H9 (cell line): Measurements from ENCODE around the gene TRA2B. TPM values are rescaled to one million over a fixed set of nuclear protein-coding genes. Genes with fewer than 3 reads are reported as not detected.

Experiments used
- DNase-seq: peaks from one replicate; pipeline ENCODE4 v3.0.0-alpha.2; 2017
- H2AFZ ChIP-seq: one replicate; pipeline ENCODE4 v1.6.1; 2013; ENCODE audit warnings: mild to moderate bottlenecking, low read length, control low read depth, moderate library complexity
- H2AK5ac ChIP-seq: 2 replicates; pipeline ENCODE4 v1.6.1; 2013; ENCODE audit warnings: low read length, control low read depth, mixed read lengths; ENCODE audit not compliant: insufficient read length
- H2BK120ac ChIP-seq: one replicate; pipeline ENCODE4 v1.6.1; 2013; ENCODE audit warnings: low read depth, mild to moderate bottlenecking, low read length, control low read depth, inconsistent platforms; ENCODE audit not compliant: poor library complexity, severe bottlenecking
- H2BK12ac ChIP-seq: 2 replicates; pipeline ENCODE4 v1.6.1; 2013; ENCODE audit warnings: low read length, control low read depth, mixed read lengths, low read depth; ENCODE audit not compliant: insufficient read length
- H2BK15ac ChIP-seq: 2 replicates; pipeline ENCODE4 v1.6.1; 2013; ENCODE audit warnings: low read depth, low read length, control low read depth
- H2BK20ac ChIP-seq: one replicate; pipeline ENCODE4 v1.6.1; 2013; ENCODE audit warnings: low read depth, mild to moderate bottlenecking, low read length, control low read depth, inconsistent platforms; ENCODE audit not compliant: poor library complexity, severe bottlenecking
- H2BK5ac ChIP-seq: 2 replicates; pipeline ENCODE4 v1.6.1; 2013; ENCODE audit warnings: low read length, control low read depth, mixed read lengths; ENCODE audit not compliant: insufficient read length
- H3K14ac ChIP-seq: 2 replicates; pipeline ENCODE4 v1.6.1; 2013; ENCODE audit warnings: low read length, control low read depth; ENCODE audit not compliant: insufficient read depth
- H3K18ac ChIP-seq: 2 replicates; pipeline ENCODE4 v1.6.1; 2013; ENCODE audit warnings: low read depth, mild to moderate bottlenecking, mixed read lengths, low read length, control low read depth; ENCODE audit not compliant: insufficient read length
- H3K23ac ChIP-seq: 2 replicates; pipeline ENCODE4 v1.6.1; 2013; ENCODE audit warnings: low read length, control low read depth, mixed read lengths, low read depth; ENCODE audit not compliant: insufficient read length
- H3K23me2 ChIP-seq: 2 replicates; pipeline ENCODE4 v1.6.1; 2013; ENCODE audit warnings: low read depth, mild to moderate bottlenecking, mixed read lengths, low read length, control low read depth; ENCODE audit not compliant: insufficient read length, poor library complexity, severe bottlenecking
- H3K27ac ChIP-seq: 2 replicates; pipeline ENCODE4 v1.5.1; 2013; ENCODE audit warnings: low read length, control low read depth, mixed read lengths, low read depth; ENCODE audit not compliant: insufficient read length
- H3K27me3 ChIP-seq: 2 replicates; pipeline ENCODE4 v1.6.1; 2013; ENCODE audit warnings: low read length, control low read depth, inconsistent platforms; ENCODE audit not compliant: insufficient read depth
- H3K4ac ChIP-seq: 2 replicates; pipeline ENCODE4 v1.6.1; 2013; ENCODE audit warnings: low read depth, mild to moderate bottlenecking, control low read depth, inconsistent platforms, low read length, moderate library complexity
- H3K4me1 ChIP-seq: 2 replicates; pipeline ENCODE4 v1.6.1; 2013; ENCODE audit warnings: low read length, control low read depth, inconsistent platforms; ENCODE audit not compliant: insufficient read depth
- H3K4me2 ChIP-seq: 2 replicates; pipeline ENCODE4 v1.6.1; 2013; ENCODE audit warnings: low read length, control low read depth, mixed read lengths; ENCODE audit not compliant: insufficient read length, insufficient read depth
- H3K56ac ChIP-seq: 2 replicates; pipeline ENCODE4 v1.6.1; 2013; ENCODE audit warnings: low read depth, mild to moderate bottlenecking, mixed read lengths, low read length, control low read depth; ENCODE audit not compliant: insufficient read length
- H3K79me1 ChIP-seq: 2 replicates; pipeline ENCODE4 v1.6.1; 2013; ENCODE audit warnings: low read depth, mild to moderate bottlenecking, moderate library complexity, low read length, control low read depth, inconsistent platforms; ENCODE audit not compliant: insufficient read depth, poor library complexity, severe bottlenecking
- H3K79me2 ChIP-seq: 2 replicates; pipeline ENCODE4 v1.6.1; 2013; ENCODE audit warnings: low read length, control low read depth, inconsistent platforms; ENCODE audit not compliant: insufficient read depth
- H3K9ac ChIP-seq: 2 replicates; pipeline ENCODE4 v1.6.1; 2013; ENCODE audit warnings: low read length, control low read depth, mixed read lengths; ENCODE audit not compliant: insufficient read length; ENCODE audit errors: extremely low read depth
- H3K9me3 ChIP-seq: one replicate; pipeline ENCODE4 v1.6.1; 2013; ENCODE audit warnings: low read depth, low read length, inconsistent platforms; ENCODE audit not compliant: control insufficient read depth
- H3T11ph ChIP-seq: one replicate; pipeline ENCODE4 v1.6.1; 2013; ENCODE audit warnings: mild to moderate bottlenecking, low read length, control low read depth, inconsistent platforms
- H4K20me1 ChIP-seq: one replicate; pipeline ENCODE4 v1.6.1; 2013; ENCODE audit not compliant: control insufficient read depth, insufficient read length, insufficient read depth
- H4K5ac ChIP-seq: 2 replicates; pipeline ENCODE4 v1.6.1; 2013; ENCODE audit warnings: low read depth, mild to moderate bottlenecking, mixed read lengths, low read length, control low read depth; ENCODE audit not compliant: insufficient read length
- H4K8ac ChIP-seq: replicated peaks from 2 replicates; pipeline ENCODE4 v1.6.1; 2013; ENCODE audit warnings: low read length, control low read depth, mixed read lengths, low read depth; ENCODE audit not compliant: insufficient read length
- H4K91ac ChIP-seq: 2 replicates; pipeline ENCODE4 v1.6.1; 2013; ENCODE audit warnings: low read depth, mild to moderate bottlenecking, moderate library complexity, mixed read lengths, low read length, control low read depth; ENCODE audit not compliant: insufficient read length
- H3K27ac Mint-ChIP-seq, 3 experiments: 2 replicates in 2 of 3; 3 replicates in 1 of 3; pipeline ENCODE4 v1.8.0; 2020 to 2021; ENCODE audit warnings: mixed read lengths in 3 of 3, mild to moderate bottlenecking in 1 of 3, moderate library complexity in 1 of 3
- H3K27me3 Mint-ChIP-seq: 2 replicates; pipeline ENCODE4 v1.8.0; 2021; ENCODE audit warnings: low read depth, mild to moderate bottlenecking, moderate library complexity, mixed read lengths
- H3K36me3 Mint-ChIP-seq, 3 experiments: 2 replicates in 2 of 3; 3 replicates in 1 of 3; pipeline ENCODE4 v1.8.0; 2020 to 2021; ENCODE audit warnings: low read depth in 3 of 3, mixed read lengths in 3 of 3; ENCODE audit not compliant: insufficient read depth in 1 of 3
- H3K4me1 Mint-ChIP-seq, 2 experiments: 2 replicates each; pipeline ENCODE4 v1.8.0; 2020; ENCODE audit warnings: mixed read lengths in 2 of 2
- H3K4me3 Mint-ChIP-seq, 2 experiments: 2 replicates in 1 of 2; 3 replicates in 1 of 2; pipeline ENCODE4 v1.8.0; 2020 to 2021; ENCODE audit warnings: mild to moderate bottlenecking in 2 of 2, mixed read lengths in 2 of 2, moderate library complexity in 1 of 2
- H3K9me3 Mint-ChIP-seq, 2 experiments: 2 replicates in 1 of 2; 3 replicates in 1 of 2; pipeline ENCODE4 v1.8.0; 2020; ENCODE audit warnings: mild to moderate bottlenecking in 2 of 2, mixed read lengths in 2 of 2, moderate library complexity in 1 of 2
- CTCF ChIP-seq: fragments of 200-600 bp; sonication (generic); conservative IDR thresholded peaks from 3 replicates; pipeline ENCODE4 v1.8.0; 2021; ENCODE audit warnings: antibody characterized with exemption, mild to moderate bottlenecking
- WGBS: extraction: QIAGEN DNeasy Blood & Tissue Kit; methylation state at CpG from one replicate; pipeline ENCODE4 v1.1.7; 2013; ENCODE audit warnings: missing lambda C conversion rate, low lambda C conversion rate, mixed read lengths; ENCODE audit not compliant: insufficient read length; ENCODE audit errors: extremely low coverage; 5-methylcytosine and 5-hydroxymethylcytosine counted together
- total RNA-seq: library from RNA; stranded (reverse); gene quantifications from 2 replicates; pipeline ENCODE4 v1.2.1, GENCODE V29; 2021

TRA2B gene
- total RNA-seq, 1 experiment from 2014 or later, result 344 TPM

DNA sequence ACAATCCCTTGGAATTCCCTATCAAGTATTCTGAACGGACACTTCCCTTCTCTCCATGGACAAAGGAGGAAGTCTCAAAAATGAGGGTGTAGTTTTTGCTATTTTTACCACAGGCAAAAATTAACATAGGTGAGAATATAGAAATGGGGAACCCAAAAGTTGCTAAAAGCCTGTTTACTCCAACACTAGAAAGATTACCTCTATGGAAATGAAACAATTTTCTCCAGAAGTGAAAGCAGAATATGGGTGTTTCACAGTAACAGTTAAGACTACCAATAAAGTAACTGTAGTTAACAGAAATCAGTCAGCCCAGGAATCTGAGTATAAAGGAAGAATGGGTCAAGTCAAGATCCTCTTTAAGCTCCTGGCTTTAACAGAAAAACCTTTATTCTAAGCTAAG is 9.3 kb downstream of the TRA2B start:
- H3K79me1 ChIP-seq, result no peaks in the 10 kb centered on the region
- DNase-seq, result no peak
- peak overlapping the region; percentile 17 for H3K4me2 ChIP-seq
- no peak overlapping the region for H4K5ac ChIP-seq
- no peaks in the 10 kb centered on the region for H3K9me3 ChIP-seq
- H2BK5ac ChIP-seq, result no peak overlapping the region
- H3K79me2 ChIP-seq, result peaks cover 91% of the 10 kb centered on the region
- no peak overlapping the region for H3K4ac ChIP-seq
- no peak for TF ChIP-seq CTCF
- no peaks in the 10 kb centered on the region for H4K20me1 ChIP-seq
- no peaks in the 10 kb centered on the region for H3K27me3 Mint-ChIP-seq
- H3K4me1 Mint-ChIP-seq, result peaks cover 75 to 78% of the 10 kb centered on the region in 2 experiments
- peak overlapping the region; percentile 69 to 100; a peak in 3 of 5 replicates for H3K4me3 Mint-ChIP-seq
- no peak overlapping the region for H2AK5ac ChIP-seq
- no peak overlapping the region for H2BK20ac ChIP-seq
- no CpG with 5 or more reads among the region's 1 CpG for WGBS
- H4K8ac ChIP-seq, result no peak overlapping the region
- no peak overlapping the region for H4K91ac ChIP-seq
- H3K27me3 ChIP-seq, result no peaks in the 10 kb centered on the region
- no peak overlapping the region for H3K27ac ChIP-seq
- H3K27ac Mint-ChIP-seq, result peak overlapping the region in 2 of 3 experiments; percentile 56 to 76; a peak in 4 of 7 replicates
- H3K36me3 Mint-ChIP-seq, result peaks cover 63 to 89% (median 84%) of the 10 kb centered on the region in 3 experiments
- H3K23me2 ChIP-seq, result no peaks in the 10 kb centered on the region
- no peak overlapping the region for H2BK15ac ChIP-seq
- no peak overlapping the region for H3K23ac ChIP-seq
- no peak overlapping the region for H2AFZ ChIP-seq
- no peak overlapping the region for H3K18ac ChIP-seq
- no peak overlapping the region for H3K9ac ChIP-seq
- H3K9me3 Mint-ChIP-seq, result no peaks in the 10 kb centered on the region
- no peak overlapping the region for H2BK12ac ChIP-seq
- no peak overlapping the region for H2BK120ac ChIP-seq
- H3K56ac ChIP-seq, result no peak overlapping the region
- no peak overlapping the region for H3T11ph ChIP-seq
- H3K4me1 ChIP-seq, result peaks cover 13% of the 10 kb centered on the region
- H3K14ac ChIP-seq, result no peak overlapping the region
